ENCODE data around the gene GPR39.
"Not testable (repeated sequence)": the region's sequence is repeated elsewhere in the genome, so short reads cannot be mapped to it uniquely, and the experiment has no call there.

GPR39 gene

DNA sequence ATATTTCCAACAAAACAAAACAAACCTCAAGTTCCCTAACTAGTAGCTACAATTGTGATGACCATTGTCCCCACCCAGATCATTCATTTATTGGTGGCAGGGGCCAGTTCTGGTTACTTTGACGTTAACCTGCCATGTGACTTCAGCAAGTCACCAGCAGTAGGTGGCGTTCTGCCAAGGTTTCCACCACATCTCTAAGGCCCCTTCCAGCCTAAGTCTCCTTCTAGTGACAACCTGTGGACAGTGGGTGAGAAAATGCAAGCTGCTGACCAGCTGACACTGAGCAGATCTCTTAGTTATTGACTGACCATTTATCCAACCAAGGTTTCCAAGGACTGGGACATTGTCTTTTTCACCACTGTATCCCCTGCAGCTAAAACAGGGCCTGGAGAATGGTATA lies 98.4 kb downstream of the GPR39 start:
- DNase-seq: no peak

DNA sequence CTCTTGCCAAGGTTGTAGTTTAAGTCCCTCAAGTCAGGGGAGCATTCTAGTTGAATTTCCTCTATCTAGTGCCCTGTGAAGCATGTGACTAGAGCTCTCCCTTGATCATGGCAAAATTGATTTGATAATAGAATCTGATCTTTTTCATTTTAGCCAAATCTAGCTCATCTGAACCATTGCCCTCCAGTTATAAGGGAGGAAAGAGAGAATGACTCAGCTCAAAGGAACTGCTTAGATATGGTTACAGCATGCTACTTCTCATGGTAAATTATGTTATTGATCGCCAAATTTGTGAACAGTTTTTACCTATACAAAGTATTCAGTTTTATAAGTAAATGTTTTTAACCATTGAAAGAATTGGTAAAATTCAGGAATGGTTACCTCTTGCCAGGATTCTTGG lies 100.8 kb downstream of the GPR39 start:
- DNase-seq: no peak

DNA sequence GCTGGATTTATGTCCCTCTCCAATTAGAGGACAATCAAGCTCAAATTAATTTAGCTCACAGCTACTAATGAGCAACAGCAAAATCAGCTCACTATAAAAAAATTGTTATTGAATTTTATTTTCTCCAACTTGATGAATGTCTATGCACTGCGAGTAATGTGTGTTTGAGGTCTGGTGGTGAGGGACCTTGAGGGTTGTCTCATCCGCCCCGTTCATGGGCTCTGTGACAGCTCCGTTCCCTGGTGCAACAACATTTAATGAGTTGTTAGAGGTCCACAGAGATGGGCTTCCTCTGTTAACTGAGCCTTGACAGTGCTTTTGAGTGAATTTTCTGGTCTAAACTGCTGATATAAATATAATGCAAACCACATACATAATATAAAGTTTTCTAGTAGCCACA lies 101.7 kb downstream of the GPR39 start:
- DNase-seq: no peak

DNA sequence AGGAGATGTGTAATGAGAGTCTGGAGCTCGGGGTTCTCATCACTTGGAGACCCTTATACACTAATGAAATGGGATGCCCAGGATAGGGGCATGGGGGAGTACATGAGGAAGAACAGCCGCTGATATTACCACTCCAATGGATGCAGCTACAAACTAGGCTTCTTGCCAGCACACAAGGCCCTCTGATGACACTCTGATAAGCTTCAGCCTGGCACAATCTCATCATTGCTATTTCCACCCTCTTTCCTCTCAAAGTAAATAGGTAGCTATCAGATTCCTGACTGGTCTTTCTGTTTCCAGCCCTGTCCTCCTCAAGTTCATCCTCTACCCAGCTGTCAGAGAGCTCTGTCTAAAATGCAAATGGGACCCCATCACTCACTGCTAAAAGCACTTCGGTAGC lies 103.0 kb downstream of the GPR39 start:
- peak; percentile 25 for DNase-seq

DNA sequence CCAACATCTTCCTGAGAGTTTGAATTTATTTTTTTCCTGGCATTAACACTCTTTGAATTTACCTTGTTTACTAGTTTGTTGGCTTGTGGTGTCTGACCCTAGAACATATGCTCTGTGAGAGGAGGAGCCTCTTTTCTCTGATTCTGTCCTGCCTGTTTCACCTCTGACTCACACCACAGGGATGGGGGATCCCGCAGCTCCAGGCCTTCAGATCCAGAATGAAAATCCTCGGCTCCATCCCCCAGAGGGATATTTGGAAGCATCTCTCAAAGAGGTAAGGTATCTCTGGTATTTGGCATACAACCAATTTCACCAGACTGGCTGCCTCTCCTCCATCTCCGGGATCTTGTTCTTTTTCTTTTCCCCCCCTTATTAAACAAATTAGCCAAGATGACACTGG lies 104.7 kb downstream of the GPR39 start:
- no peak for DNase-seq

DNA sequence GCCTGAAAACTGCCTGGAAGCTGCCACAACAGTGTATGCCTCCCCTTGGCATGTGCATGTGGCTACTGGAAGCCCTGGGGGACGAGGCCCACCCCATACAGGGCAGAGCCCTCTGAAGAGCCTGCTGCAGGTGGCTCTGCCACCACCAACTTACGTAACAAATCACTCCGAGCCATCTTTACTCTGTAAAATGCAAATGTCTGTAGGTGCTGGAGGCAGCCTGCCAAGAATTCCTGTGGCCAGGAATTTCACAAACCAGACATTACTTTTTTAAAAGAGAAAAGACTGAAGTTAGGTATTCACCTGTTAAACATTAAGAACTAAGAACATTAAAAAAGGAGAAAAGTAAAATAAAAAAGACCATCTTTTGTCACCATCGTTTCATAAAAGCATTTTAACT lies 106.3 kb downstream of the GPR39 start:
- DNase-seq: peak; percentile 30

DNA sequence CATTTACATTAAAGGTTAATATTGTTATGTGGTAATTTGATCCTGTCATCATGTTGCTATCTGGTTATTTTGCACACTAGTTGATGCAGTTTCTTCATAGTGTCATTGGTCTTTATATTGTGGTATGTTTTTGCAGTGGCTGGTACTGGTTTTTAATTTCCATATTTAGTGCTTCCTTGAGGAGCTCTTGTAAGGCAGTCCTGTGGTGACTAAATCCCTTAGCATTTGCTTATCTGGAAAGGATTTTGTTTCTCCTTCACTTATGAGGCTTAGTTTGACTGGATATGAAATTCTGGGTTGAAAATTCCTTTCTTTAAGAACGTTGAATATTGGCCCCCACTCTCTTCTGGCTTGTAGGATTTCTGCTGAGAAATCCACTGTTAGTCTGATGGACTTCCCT lies 120.5 kb downstream of the GPR39 start:
- DNase-seq: not testable (repeated sequence)

DNA sequence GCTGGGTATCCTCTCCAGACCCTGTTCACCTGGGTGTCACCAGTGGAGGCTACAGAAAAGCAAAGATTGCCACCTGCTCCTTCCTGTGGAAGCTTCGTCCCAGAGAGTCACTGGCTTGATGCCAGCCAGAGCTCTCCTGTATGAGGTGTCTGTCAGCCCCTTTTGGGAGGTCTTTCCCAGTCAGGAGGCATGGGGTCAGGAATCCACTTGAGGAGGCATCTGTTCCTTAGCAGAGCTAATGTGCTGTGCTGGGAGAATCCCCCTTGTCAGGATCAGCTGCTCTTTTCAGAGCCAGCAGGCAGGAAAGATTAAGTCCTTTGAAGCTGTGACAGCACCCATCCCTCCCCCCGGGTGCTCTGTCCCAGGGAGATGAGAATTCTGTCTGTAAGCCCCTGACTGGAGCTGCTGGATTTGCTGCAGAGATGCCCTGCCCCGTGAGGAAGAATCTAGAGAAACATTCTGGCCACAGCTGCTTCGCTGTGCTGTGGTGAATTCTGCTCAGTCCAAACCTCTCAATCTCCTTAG lies 121.8 kb downstream of the GPR39 start:
- peak; percentile 49 for DNase-seq

DNA sequence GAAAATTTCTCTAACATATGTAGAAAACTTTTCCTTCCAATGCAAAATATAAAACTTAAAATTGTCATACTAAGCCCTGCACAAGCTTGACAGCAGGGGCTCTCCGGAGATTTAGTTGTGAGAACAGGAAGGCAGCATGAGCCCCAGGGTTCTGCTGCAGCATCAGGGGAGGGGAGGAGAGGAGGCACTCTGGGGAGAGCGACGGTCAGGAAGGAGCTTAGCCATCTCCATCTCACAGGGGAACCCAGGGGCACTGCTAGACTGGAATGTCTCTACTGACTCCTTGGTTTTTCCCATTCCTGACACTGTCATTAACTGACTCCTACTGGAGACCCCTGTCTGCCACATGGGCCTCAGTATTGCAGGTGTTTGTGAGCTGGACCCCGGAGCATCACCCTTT lies 123.6 kb downstream of the GPR39 start:
- DNase-seq: no peak

DNA sequence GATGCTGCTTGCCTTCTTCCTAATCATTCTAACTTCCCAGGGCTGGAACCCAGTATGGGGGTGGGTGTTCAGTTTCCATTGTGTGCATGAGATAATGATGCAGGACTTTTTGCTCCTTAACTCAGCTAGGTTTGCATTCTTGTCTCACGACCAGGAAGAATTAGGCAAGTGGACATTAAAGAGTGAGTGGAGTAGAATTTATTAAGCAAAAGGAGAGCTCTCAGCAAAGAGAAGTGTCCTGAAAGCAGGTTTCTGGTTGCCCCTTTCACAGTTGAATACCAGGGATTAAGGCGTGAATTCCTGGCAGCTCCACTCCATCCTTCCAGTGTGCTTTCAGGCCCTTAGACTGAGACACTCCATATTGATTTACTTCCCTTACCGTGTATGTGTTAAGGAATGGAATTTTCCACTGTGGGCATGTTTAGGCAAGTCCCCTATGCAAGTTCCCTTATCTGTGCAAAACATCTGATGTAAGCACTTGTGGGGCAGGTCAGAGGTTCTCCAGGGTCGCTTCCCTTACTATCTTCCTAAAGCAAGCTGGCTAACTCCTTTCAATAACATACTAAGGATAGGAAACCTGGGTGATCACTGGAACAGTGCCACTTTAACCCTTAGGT lies 126.5 kb downstream of the GPR39 start:
- DNase-seq: no peak

DNA sequence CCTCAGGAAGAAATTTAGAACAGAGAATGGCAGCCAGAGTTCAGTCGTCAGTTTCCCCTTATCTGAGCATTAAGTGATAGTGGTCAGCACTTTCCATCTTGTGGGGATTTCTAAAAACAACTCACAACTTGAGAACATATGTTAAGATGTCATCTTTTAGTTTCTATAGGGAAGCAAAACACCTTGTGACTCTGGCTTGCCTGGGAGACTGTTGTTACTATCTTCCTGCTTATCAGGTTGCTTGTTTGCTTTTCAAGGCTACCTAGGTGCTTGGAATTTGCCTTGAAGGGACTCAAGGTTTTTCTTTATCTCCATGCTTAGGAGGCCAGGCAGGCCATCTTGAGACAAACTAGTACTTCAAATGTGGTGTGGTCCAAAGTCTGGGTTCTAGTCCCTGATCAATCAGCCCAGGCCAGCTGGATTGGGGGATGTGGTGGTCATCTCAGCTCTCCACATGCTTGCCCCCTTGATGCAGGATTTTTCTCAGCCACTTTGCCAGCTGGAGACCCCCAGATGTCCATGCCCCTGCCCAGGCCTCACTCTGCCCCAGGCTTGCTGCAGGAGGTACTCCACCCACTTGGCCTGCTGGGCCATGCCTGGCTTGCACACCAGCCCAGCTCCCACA lies 127.5 kb downstream of the GPR39 start:
- DNase-seq: no peak

DNA sequence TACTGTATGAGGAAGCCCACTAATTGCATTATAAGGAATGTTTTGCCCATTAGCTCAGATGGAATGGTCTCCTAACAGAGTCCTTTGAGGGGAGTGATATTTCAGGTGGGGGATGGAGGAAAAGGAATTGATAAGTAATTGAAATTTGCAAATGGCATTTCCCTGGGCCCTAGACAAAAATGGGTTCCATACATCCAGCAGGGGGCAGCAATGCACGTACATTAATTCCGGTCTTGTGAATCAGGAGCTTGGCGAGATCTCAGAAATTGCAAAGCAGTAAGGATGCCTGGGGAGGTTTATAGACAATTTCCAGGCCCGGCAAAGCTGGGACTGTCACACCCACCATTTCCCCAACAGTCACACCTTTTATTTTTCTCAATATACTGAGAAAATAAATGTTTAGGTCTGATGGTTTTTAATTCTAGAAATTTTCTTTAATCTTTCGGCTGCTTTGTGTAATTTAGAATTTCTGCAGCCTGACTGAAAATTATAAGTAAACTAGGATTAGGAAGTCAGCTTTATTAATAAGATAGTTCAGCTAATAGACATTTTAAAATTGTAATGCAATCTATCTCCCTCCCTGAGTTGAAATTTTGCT lies 130.6 kb downstream of the GPR39 start:
- peak; percentile 84 for DNase-seq

DNA sequence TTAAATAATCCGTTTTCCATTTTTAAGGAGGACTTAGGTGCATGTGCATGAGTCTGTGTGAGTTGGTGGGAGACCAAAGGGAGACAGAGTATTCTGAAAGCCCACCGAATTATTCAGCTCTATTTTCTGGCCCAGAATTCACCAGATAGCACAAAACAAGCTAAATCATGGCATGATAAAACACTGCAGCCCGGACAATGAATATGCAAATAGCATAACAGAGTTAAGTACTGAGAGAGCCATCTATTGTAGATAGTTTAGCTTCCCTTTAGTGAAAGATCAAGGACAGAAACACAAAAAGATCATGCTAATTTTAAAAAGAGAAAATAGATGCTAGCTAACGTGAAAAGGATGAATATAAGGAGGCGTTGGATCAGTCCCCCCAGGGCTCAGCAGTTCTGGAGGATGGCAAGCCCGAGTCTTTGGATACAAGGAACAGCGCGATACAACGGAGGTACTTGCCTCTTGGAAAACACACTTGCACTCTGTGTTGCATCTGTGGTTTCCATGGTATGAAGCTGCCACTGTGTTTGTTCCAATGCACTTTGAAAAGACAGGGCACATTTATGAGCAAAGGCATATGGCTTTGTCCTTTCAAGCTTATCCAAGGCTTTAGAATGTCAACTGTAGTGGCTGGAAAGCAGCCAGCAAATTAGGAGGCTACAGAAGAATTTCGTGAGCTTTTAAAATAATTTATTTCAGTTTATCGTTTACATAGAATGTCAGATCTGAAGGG lies 133.5 kb downstream of the GPR39 start:
- peak; percentile 66 for DNase-seq

DNA sequence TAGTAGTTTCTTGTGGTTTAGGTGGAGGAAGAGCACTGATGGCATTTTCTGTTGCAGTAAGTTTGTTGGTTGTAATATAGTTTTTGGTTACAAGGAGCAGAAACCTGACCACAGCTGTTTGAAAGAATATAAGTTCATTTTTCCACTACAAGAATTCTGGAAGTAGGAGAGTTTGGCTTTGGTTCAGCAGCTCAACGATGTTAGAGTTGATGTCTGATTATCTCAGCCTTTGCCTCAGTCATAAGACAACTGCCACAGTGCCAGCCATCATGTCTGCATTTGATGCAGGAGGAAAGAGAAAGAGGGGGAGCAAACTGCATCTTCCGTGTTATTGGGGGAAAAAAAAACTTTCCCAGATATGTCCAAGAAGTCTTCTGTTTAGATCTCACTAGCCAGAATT lies 134.3 kb downstream of the GPR39 start:
- no peak for DNase-seq

DNA sequence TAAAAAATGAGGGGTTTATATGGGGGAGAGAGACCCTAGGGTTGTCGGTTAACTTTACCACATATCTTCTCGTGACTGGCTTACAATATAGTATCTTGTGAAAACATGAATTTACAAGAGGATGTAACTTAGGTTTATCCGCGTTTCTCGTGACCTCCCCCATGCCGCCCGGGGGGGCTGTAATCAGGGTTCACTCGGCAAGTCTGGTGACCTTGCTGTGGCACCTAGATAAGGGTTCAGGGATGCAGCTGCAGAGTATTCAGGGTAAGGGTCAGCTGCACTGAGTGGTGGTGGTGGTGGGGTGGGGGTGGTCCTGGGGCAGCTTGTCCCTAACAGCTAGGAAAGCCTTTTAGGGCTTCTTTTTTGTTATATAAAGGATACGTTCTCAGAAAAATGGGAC lies 141.1 kb downstream of the GPR39 start:
- no peak for DNase-seq

DNA sequence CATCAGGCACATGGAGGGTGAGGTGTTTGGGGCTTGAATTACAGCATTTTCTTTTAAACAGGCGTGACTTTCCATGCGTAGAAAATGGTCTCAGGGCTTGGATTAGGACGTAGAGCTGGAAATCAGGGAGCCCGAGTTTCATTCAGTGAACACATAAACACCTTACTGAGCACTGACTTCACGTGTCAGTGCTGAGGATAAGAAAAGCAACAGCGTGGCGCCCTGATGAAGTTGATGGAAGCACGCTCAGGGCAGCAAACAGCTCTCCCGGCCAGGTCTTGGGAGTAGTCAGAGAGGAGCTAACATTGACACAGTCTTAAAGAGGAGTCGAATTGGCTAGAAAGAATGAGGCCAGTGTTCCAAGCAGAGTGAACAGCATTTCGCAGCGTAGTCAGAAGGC lies 142.7 kb downstream of the GPR39 start:
- no peak for DNase-seq

DNA sequence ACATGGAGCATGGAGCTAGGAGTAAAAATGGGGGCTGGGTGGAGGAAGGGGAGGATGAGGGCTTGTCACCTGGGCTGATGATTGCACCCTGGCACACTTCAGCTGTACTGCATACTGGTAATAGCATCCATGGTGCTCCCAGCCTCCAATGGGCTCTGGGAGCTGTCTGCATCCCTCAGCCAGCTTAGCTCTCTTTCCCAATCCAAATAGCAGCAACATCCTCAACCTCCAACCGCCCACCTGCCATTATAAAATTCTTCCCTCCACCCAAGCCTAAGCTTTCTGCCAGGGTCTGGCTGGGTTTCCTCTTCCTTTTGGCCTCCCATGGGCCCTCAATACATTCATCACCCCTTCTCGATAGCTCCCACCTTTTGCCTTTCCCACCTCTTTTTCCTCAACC lies 143.3 kb downstream of the GPR39 start:
- DNase-seq: no peak

DNA sequence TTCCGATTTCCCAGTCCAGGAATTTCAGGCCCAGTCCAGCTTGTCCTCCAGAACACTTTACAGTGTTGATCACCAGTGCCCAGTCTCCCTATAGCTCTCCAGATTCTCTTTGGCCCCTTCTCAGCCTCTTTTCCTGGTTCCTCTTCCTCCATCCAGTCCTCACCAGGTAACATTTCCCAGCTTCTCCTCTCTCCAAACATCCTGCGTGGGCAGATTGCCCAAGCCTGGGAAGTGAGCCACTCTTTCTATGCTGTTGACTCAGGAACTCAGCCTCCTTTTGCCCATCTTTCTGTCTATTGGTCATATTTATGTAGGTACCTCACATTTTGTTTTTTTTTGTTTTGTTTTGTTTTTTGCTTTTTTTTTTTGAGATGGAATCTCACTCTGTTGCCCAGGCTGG lies 144.0 kb downstream of the GPR39 start:
- DNase-seq: no peak

DNA sequence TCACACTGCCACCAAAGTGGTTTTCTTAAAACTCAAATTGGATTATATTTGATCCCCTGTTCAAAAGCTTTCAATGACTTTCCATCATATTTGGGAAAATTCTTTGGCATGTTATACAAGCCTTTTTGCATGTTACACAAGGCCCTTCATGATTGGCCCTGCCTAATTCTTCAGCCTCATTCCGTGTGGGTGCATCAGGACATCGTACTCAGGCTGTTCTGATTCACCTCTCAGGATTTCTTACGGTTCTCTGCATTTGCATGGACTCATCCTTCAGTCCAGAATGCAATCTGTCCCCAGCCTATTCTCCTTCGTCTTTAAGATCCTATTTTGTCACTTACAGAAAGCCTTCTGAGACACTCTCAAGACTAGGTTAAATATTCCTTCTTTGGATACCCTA lies 145.6 kb downstream of the GPR39 start:
- no peak for DNase-seq

DNA sequence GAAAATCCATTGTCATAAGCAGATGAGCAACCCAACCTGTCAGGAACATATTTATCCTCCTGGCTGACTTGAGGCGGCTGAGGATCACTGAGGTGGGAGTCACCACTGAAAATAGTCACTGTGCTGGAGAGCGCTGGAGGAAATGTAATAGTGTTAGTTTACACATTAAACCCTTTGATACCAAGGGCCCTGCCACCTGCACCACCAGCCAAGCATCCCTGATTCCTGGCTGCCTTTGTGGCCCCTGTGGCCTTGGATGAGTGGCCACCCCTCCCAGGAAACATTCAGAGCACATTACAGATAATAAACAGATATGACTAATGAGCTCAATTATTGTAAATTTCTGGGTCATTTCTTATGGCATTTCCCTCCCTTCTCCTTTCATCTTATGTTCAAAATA lies 147.5 kb downstream of the GPR39 start:
- DNase-seq: no peak

DNA sequence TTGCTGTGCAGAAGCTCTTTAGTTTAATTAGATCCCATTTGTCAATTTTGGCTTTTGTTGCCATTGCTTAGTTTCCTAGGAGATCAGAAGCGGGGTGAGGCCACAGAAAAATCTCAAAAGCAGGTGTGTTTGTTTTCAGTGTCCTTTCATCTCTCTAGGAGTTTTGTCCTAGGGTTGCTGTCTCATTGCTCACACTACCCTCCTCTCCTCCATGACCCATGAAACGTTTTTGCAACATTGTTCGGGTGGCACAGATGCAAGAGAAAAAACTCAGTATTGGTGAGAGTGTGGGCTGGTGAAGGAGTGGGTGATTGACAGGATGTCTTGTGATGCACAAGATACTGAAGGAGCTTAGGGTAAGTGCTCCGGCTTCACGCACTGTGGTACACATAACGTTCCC lies 149.8 kb downstream of the GPR39 start:
- no peak for DNase-seq

DNA sequence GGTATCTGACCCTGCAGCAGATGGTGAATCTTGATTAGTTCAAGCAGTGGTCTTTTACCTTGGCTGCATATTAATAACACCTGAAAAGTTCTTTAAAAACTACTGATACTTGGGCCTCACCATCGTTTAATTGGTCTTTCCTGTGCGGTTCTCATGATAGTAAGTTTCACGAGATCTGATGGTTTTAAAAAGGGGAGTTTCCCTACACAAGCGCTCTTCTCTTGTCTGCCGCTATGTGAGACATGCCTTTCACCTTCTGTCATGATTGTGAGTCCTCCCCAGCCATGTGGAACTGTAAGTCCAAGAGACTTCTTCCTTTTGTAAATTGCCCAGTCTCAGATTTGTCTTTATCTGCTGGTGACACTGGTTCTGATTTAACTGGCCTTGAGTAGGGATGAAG lies 151.1 kb downstream of the GPR39 start:
- DNase-seq: no peak

DNA sequence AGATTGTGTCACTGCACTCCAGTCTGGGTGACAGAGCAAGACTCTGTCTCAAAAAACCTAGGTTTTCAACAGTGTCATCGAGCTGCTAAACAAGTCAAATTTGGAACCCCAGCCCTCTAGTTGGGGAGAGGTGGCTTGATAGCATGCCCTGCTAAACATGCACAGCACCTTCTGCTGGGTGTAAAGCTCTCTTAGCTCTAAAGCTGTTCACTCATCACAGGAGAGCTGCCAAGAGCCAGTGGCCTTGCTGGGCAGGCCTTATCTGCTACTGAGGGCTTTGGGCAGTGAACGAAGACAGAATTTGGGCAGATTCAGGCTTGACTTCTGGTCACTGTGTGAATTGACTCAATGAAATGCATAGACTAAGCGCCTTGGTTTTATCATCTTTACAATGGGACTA lies 152.1 kb downstream of the GPR39 start:
- no peak for DNase-seq

DNA sequence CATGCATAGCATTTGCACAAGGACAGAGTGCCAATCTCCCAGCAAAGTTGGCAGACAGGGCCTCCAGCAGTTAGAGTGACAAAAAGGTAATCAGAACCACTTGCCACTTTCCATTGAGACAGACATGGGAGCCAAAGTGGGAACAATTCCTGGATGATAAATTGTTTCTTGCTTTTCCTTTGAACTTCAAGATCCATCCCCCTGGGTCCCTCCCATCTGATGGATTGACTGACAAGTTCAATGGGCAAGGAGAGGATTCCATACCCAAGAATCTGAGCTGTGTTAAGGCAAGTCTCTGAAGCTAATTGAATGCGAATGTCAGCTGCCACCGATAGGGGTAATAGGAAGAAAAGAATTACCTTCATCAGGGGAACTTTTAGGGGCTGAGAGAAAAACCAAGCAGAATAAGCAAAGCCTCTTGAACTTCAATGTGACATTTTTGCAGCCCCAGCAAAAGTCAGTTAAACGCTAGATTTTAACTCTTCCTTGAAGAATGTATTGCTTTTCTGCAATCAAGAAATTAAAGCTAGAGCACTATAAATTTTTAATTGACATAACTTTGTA lies 156.9 kb downstream of the GPR39 start:
- no peak for DNase-seq

Measured in NCI-H345 (cell line).